GM23248 (cell line): Measurements from ENCODE around the gene DNAH8.

Experiments used
- EZH2 ChIP-seq: fragments of 200-600 bp; sonication (generic); IDR thresholded peaks from 2 replicates; pipeline ENCODE4 v1.6.1; 2018; ENCODE audit warnings: antibody characterized with exemption, mild to moderate bottlenecking; ENCODE audit not compliant: insufficient read depth, poor library complexity, severe bottlenecking
- EZH2phosphoT487 ChIP-seq: fragments of 200-600 bp; sonication (generic); IDR thresholded peaks from 2 replicates; pipeline ENCODE4 v1.6.1; 2018; ENCODE audit warnings: antibody characterized with exemption, moderate library complexity, mild to moderate bottlenecking, low read depth; ENCODE audit not compliant: insufficient read depth

GRCh38 chr6:38988736-38989449, 273.8 kb downstream of the DNAH8 start:
- no peak for TF ChIP-seq EZH2
- TF ChIP-seq EZH2phosphoT487 = no peak
